ENCODE measurements around the gene CCDC97. TPM values are rescaled to one million over a fixed set of nuclear protein-coding genes. Genes with fewer than 3 reads are reported as not detected.

CCDC97 gene
- total RNA-seq, 1 experiment from 2014 or later = 39.4 TPM

DNA sequence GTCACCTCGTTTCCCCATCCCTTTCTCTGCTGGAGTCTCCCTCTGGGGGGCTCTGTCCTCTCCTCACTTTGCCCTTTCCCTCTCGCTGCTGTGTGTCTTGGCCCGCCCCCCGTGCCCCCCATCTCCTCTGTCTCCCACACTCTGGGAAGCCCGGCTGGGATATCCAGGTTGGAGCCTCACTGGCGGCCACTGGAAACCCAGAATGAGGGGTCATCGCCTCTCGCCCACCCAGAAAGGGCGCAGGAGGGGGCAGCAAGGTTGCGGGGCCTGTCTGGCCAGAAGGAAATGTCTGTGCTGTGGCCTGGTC lies 15.6 kb downstream of the CCDC97 start:
- Mint-ChIP-seq H3K27me3 (ENCODE audit: low read depth) (peaks cover 1% of the 10 kb centered on the region; the same call in 1 of the 2 replicates), H3K9me3 (no peaks in the 10 kb centered on the region), H3K27ac (no peak overlapping the region; a peak in 1 of 7 replicates), H3K36me3 (ENCODE audit: insufficient read depth in 1 of 3, low read depth in 3 of 3) (peaks cover 3 to 41% (median 13%) of the 10 kb centered on the region in 3 experiments; a peak in 5 of 7 replicates), H3K4me3 (peak overlapping the region; percentile 56 to 83), H3K4me1 (peaks cover 49 to 54% of the 10 kb centered on the region in 2 experiments)
- H3K79me2 ChIP-seq (ENCODE audit: insufficient read depth, low read length) = no peaks in the 10 kb centered on the region
- H3K4me1 ChIP-seq (ENCODE audit: insufficient read depth, low read length) = peaks cover 12% of the 10 kb centered on the region; the same call in 1 of the 2 replicates
- no peaks in the 10 kb centered on the region for H3K27me3 ChIP-seq (ENCODE audit: insufficient read depth, low read length)
- no peak overlapping the region for H3K18ac ChIP-seq (ENCODE audit: insufficient read length, low read depth, low read length)
- no peak overlapping the region for H3K9ac ChIP-seq (ENCODE audit: extremely low read depth, insufficient read length, low read length)
- H3K23ac ChIP-seq (ENCODE audit: insufficient read length, low read depth, low read length) = no peak overlapping the region
- H4K5ac ChIP-seq (ENCODE audit: insufficient read length, low read depth, low read length) = no peak overlapping the region
- no peak overlapping the region for H2BK5ac ChIP-seq (ENCODE audit: insufficient read length, low read length)
- no peak overlapping the region for H2BK120ac ChIP-seq (ENCODE audit: low read depth, low read length, poor library complexity, severe bottlenecking)
- no peak overlapping the region for H4K91ac ChIP-seq (ENCODE audit: insufficient read length, low read depth, low read length)
- no peak overlapping the region for H3K56ac ChIP-seq (ENCODE audit: insufficient read length, low read depth, low read length)
- no CpG with 5 or more reads among the region's 10 CpGs for WGBS (ENCODE audit: extremely low coverage, insufficient read length, low lambda C conversion rate)
- H3K79me1 ChIP-seq (ENCODE audit: insufficient read depth, low read depth, low read length, poor library complexity, severe bottlenecking) = no peaks in the 10 kb centered on the region
- H2BK15ac ChIP-seq (ENCODE audit: low read depth, low read length) = no peak overlapping the region
- TF ChIP-seq, protein P1, sequence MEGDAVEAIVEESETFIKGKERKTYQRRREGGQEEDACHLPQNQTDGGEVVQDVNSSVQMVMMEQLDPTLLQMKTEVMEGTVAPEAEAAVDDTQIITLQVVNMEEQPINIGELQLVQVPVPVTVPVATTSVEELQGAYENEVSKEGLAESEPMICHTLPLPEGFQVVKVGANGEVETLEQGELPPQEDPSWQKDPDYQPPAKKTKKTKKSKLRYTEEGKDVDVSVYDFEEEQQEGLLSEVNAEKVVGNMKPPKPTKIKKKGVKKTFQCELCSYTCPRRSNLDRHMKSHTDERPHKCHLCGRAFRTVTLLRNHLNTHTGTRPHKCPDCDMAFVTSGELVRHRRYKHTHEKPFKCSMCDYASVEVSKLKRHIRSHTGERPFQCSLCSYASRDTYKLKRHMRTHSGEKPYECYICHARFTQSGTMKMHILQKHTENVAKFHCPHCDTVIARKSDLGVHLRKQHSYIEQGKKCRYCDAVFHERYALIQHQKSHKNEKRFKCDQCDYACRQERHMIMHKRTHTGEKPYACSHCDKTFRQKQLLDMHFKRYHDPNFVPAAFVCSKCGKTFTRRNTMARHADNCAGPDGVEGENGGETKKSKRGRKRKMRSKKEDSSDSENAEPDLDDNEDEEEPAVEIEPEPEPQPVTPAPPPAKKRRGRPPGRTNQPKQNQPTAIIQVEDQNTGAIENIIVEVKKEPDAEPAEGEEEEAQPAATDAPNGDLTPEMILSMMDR (conservative IDR thresholded peaks at IDR 0.05) = no peak
- H3K4ac ChIP-seq (ENCODE audit: low read depth, low read length) = no peak overlapping the region
- H3K27ac ChIP-seq (ENCODE audit: insufficient read length, low read depth, low read length) = no peak overlapping the region
- H3T11ph ChIP-seq (ENCODE audit: low read length) = no peak overlapping the region
- H2BK12ac ChIP-seq (ENCODE audit: insufficient read length, low read depth, low read length) = no peak overlapping the region
- H3K9me3 ChIP-seq (ENCODE audit: control insufficient read depth, low read depth, low read length) = no peaks in the 10 kb centered on the region
- H4K20me1 ChIP-seq (ENCODE audit: control insufficient read depth, insufficient read depth, insufficient read length) = peaks cover 3% of the 10 kb centered on the region
- peak overlapping the region; percentile 97 for H3K4me2 ChIP-seq (ENCODE audit: insufficient read depth, insufficient read length, low read length)
- no peak overlapping the region for H2BK20ac ChIP-seq (ENCODE audit: low read depth, low read length, poor library complexity, severe bottlenecking)
- no peak for DNase-seq
- H2AK5ac ChIP-seq (ENCODE audit: insufficient read length, low read length) = no peak overlapping the region
- H3K14ac ChIP-seq (ENCODE audit: insufficient read depth, low read length) = no peak overlapping the region; the same call in 1 of the 2 replicates
- peaks cover 14% of the 10 kb centered on the region for H3K23me2 ChIP-seq (ENCODE audit: insufficient read length, low read depth, low read length, poor library complexity, severe bottlenecking)
- no peak overlapping the region for H2AFZ ChIP-seq (ENCODE audit: low read length)
- no peak overlapping the region for H4K8ac ChIP-seq (replicated peaks; ENCODE audit: insufficient read length, low read depth, low read length)

Measured in H9 (cell line).